Subcutaneous adipose tissue (tissue), 4 donors: ENCODE data around the gene CCDC30. TPM values are rescaled to one million over a fixed set of nuclear protein-coding genes. Genes with fewer than 3 reads are reported as not detected.

Experiments
- CTCF ChIP-seq: fragments of 450-650 bp; IDR thresholded peaks from one replicate; pipeline ENCODE4 v1.5.1; 2016; ENCODE audit warnings: low read depth, mild to moderate bottlenecking, control low read depth, antibody characterized with exemption, moderate library complexity
- total RNA-seq, 4 donors: library from RNA; depleted of rRNA; stranded (reverse); fragments of >200 nt; gene quantifications; one replicate each; pipeline ENCODE4 v1.1.0, GENCODE V29; 2016

CCDC30 gene
- total RNA-seq, 4 donors from 2014 or later = 1.9 to 3.9 (median 2.3) TPM

GRCh38 chr1:42431514-42431913, 31.6 kb upstream of the CCDC30 start:
- no peak for TF ChIP-seq CTCF

- no peak for TF ChIP-seq CTCF
Observed at GRCh38 chr1:42432714-42433113, 30.4 kb upstream of the CCDC30 start.

GRCh38 chr1:42433369-42433768, 29.7 kb upstream of the CCDC30 start:
- no peak for TF ChIP-seq CTCF

- TF ChIP-seq CTCF = no peak
Observed at GRCh38 chr1:42434340-42434739, 28.7 kb upstream of the CCDC30 start.

GRCh38 chr1:42439940-42440339, 23.1 kb upstream of the CCDC30 start:
- TF ChIP-seq CTCF = no peak

GRCh38 chr1:42442662-42443061, 20.4 kb upstream of the CCDC30 start:
- no peak for TF ChIP-seq CTCF

- no peak for TF ChIP-seq CTCF
Observed at GRCh38 chr1:42449256-42449655, 13.8 kb upstream of the CCDC30 start.
